Calu3 (cell line): ENCODE results near the gene KLK14. TPM values are rescaled to one million over a fixed set of nuclear protein-coding genes. Genes with fewer than 3 reads are reported as not detected.

Experiments
- BruUV-seq: library from RNA; stranded (reverse); fragments of 400-500 nt; replicated peaks from 2 replicates; lab custom pipeline; 2021; lab: Mats Ljungman, UMichigan
- CTCF ChIA-PET: fragments of 300-600 bp; sonication (Branson Sonifier 250); formaldehyde crosslinking; loops from one replicate; lab custom pipeline; 2022; ENCODE audit warnings: antibody characterized with exemption; lab: Charles Lee
- DNase-seq: peaks from one replicate; pipeline ENCODE4 v3.0.0; 2022
- H3K27ac Mint-ChIP-seq: one replicate; pipeline ENCODE4 v1.8.0; 2022; ENCODE audit warnings: mixed read lengths; ENCODE audit not compliant: unreplicated experiment
- H3K27me3 Mint-ChIP-seq: one replicate; pipeline ENCODE4 v1.8.0; 2022; ENCODE audit warnings: mixed read lengths; ENCODE audit not compliant: unreplicated experiment
- H3K36me3 Mint-ChIP-seq: one replicate; pipeline ENCODE4 v1.8.0; 2022; ENCODE audit warnings: mild to moderate bottlenecking, moderate library complexity, mixed read lengths; ENCODE audit not compliant: insufficient read depth, unreplicated experiment
- H3K4me1 Mint-ChIP-seq: one replicate; pipeline ENCODE4 v1.8.0; 2022; ENCODE audit warnings: mild to moderate bottlenecking, low read depth, mixed read lengths; ENCODE audit not compliant: unreplicated experiment
- H3K4me3 Mint-ChIP-seq: one replicate; pipeline ENCODE4 v1.8.0; 2022; ENCODE audit warnings: mild to moderate bottlenecking, low read depth, moderate library complexity, mixed read lengths; ENCODE audit not compliant: unreplicated experiment
- H3K9me3 Mint-ChIP-seq: one replicate; pipeline ENCODE4 v1.8.0; 2022; ENCODE audit warnings: low read depth, mixed read lengths; ENCODE audit not compliant: unreplicated experiment
- intact Hi-C: fragments of 100-400 bp; cut with micrococcal nuclease; formaldehyde crosslinking; loops from one replicate; pipeline ENCODE4 v1.10.0; 2022; ENCODE audit not compliant: unreplicated experiment
- total RNA-seq: library from RNA; stranded (reverse); gene quantifications from 2 replicates; pipeline ENCODE4 v1.2.3, GENCODE V29; 2022
- TF ChIP-seq, protein P1 (sequence below): fragments of 200-600 bp; IDR thresholded peaks from one replicate; pipeline ENCODE4 v1.8.0; 2022; ENCODE audit warnings: antibody characterized with exemption; ENCODE audit not compliant: unreplicated experiment

Gene KLK14
- total RNA-seq, 1 experiment from 2014 or later = 0.38 TPM

DNA sequence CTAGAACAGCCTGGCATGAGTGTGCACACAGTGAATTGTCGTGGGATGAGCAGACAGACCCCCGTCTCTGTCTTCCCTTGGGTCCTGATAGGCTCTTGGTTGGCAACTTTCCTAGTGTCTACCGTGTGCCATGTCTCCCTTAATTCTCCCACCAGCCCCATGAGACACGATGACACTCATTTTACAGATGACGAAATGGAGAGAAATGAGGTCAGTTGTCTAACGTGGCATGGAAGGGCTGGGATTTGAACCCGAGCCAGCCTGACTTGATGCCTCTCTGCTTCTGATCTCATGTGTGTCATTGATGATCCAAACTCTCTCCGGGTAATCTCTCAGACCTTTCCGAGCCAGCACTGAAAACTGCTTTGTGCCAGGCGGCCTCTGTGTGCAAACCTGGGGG is 8.4 kb upstream of the KLK14 start:
- CTCF ChIA-PET = interaction anchor here (0.7 to 1.2 kb wide), 2 partner anchors 12 to 70 kb away, joined by 4 read pairs; no protein-coding TSS in a partner anchor
- DNase-seq = no peak
- Mint-ChIP-seq H3K27ac (no peak overlapping the region), H3K4me3 (no peak overlapping the region), H3K36me3 (peaks cover 15% of the 10 kb centered on the region), H3K27me3 (peaks cover 12% of the 10 kb centered on the region), H3K9me3 (no peaks in the 10 kb centered on the region), H3K4me1 (peaks cover 38% of the 10 kb centered on the region)
- no TSS peak for BruUV-seq
- intact Hi-C loops = no loop called here
- TF ChIP-seq, protein P1, sequence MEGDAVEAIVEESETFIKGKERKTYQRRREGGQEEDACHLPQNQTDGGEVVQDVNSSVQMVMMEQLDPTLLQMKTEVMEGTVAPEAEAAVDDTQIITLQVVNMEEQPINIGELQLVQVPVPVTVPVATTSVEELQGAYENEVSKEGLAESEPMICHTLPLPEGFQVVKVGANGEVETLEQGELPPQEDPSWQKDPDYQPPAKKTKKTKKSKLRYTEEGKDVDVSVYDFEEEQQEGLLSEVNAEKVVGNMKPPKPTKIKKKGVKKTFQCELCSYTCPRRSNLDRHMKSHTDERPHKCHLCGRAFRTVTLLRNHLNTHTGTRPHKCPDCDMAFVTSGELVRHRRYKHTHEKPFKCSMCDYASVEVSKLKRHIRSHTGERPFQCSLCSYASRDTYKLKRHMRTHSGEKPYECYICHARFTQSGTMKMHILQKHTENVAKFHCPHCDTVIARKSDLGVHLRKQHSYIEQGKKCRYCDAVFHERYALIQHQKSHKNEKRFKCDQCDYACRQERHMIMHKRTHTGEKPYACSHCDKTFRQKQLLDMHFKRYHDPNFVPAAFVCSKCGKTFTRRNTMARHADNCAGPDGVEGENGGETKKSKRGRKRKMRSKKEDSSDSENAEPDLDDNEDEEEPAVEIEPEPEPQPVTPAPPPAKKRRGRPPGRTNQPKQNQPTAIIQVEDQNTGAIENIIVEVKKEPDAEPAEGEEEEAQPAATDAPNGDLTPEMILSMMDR = no peak

DNA sequence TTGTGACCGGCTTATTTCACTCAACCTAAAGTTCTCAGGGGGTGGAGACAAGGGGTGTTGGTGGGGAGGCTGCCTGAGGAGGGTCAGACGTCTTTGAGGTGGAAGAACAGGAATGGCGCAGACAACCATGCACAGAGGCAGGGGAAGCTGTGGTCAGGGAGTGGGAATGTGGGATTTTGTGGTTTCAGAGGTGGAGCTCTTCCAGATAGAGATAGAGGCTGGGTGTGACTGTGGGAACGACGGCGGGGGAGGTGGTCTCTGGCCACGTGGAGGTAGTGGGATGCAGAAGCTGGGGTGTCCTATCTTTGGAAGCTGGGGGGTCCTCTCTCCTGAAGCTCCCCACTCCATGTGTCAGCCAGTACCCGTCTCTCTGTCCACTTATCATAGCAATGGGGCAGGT is 7.8 kb upstream of the KLK14 start:
- peaks cover 38% of the 10 kb centered on the region for H3K4me1 Mint-ChIP-seq
- peaks cover 12% of the 10 kb centered on the region for H3K27me3 Mint-ChIP-seq
- no peak overlapping the region for H3K27ac Mint-ChIP-seq
- TF ChIP-seq, protein P1 = no peak
- no peak overlapping the region for H3K4me3 Mint-ChIP-seq
- H3K9me3 Mint-ChIP-seq = no peaks in the 10 kb centered on the region
- H3K36me3 Mint-ChIP-seq = peaks cover 15% of the 10 kb centered on the region
- CTCF ChIA-PET = interaction anchor here (0.8 to 1.2 kb wide), 2 partner anchors 69 to 73 kb away, joined by 3 to 4 read pairs; no protein-coding TSS in a partner anchor
- no TSS peak for BruUV-seq
- intact Hi-C loops = no loop called here
- DNase-seq = no peak

DNA sequence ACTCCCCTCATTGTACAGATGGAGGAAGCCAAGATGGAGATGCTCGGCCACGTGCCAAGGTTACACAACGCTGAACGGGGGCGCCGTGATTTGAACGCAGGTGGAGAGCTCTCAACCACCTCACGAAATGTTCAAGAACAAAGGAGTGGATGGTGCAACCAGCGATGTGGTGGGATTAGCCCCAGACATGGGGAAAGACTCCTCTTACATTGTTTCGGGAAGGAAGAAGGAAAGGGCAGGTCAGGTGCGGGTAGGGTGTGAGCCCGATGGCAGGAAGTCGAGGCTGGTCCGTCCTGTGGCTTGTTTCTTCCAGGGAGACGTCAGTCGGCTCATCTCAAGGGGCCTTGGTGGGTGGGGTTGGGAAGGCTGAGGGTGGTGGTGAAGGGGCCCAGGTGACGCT is 7.1 kb upstream of the KLK14 start:
- no TSS peak for BruUV-seq
- no peak overlapping the region for H3K4me3 Mint-ChIP-seq
- no peaks in the 10 kb centered on the region for H3K9me3 Mint-ChIP-seq
- peaks cover 15% of the 10 kb centered on the region for H3K36me3 Mint-ChIP-seq
- H3K27me3 Mint-ChIP-seq = peaks cover 12% of the 10 kb centered on the region
- H3K4me1 Mint-ChIP-seq = peaks cover 38% of the 10 kb centered on the region
- TF ChIP-seq, protein P1 = no peak
- no peak overlapping the region for H3K27ac Mint-ChIP-seq
- DNase-seq = no peak
- CTCF ChIA-PET = interaction anchor here (0.8 to 1.2 kb wide), 2 partner anchors 69 to 73 kb away, joined by 3 to 4 read pairs; no protein-coding TSS in a partner anchor
- intact Hi-C loops = no loop called here

DNA sequence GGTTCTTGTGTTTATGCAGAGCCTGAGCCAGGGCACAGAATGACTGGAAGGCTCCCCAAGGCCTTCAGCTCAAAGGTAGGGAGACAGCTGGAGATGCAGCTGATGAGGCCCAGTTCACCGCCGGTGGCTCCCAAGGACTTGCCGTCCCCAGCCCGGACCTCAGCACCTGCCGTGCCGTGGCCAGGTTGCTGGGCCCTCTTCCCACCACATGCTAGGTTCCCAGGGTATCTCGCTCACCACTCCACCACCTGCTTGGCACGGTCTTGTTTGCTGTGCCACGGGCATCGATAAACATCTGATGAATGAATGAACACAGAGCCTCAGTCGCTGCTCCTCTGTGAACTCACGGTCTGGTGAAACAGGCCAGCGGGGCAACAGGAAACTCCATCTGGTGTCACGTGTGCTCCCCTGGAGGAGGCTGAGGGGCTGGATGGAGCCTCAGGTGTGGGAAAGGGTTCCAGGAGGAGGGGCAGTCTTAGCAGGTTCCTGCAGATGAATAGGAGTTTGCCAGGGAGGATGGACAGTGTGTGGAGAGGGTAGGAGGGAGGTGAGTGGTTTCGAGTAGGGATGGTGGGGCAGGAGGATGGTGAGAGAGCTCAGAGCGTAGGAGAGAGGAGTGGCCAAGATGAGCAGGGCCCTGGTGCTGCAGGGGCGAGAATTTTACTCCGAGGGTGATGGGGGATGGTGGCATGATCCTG is 3.6 kb upstream of the KLK14 start:
- CTCF ChIA-PET = interaction anchor here (0.7 kb wide), 1 partner anchor 65 kb away, joined by 3 read pairs; no protein-coding TSS in a partner anchor
- no peak for DNase-seq
- H3K36me3 Mint-ChIP-seq = peaks cover 8% of the 10 kb centered on the region
- BruUV-seq = no TSS peak
- H3K27me3 Mint-ChIP-seq = peaks cover 47% of the 10 kb centered on the region
- intact Hi-C loops = no loop called here
- H3K4me1 Mint-ChIP-seq = peaks cover 8% of the 10 kb centered on the region
- no peaks in the 10 kb centered on the region for H3K9me3 Mint-ChIP-seq
- no peak overlapping the region for H3K4me3 Mint-ChIP-seq
- H3K27ac Mint-ChIP-seq = no peak overlapping the region
- TF ChIP-seq, protein P1 = no peak
